A549 (cell line): ENCODE data around the gene CNTNAP2. TPM values are rescaled to one million over a fixed set of nuclear protein-coding genes. Genes with fewer than 3 reads are reported as not detected.

ENCODE experiments used
- ATAC-seq, 2 experiments: fragments of 200-7000 bp in 1 of 2; fragments of >200 bp in 1 of 2; cut with Nextera tagmentation in 1 of 2; cut with Tn5 transposase in 1 of 2; 3 replicates each; pipeline versions ENCODE4 v1.8.0 to v1.9.1; 2018 to 2020; ENCODE audit warnings: mild to moderate bottlenecking in 1 of 2, moderate library complexity in 1 of 2
- CTCF ChIA-PET: fragments of 300-600 bp; sonication (Branson Sonifier 250); formaldehyde crosslinking; extraction: SDS; loops from one replicate; lab custom pipeline; 2021; ENCODE audit warnings: antibody characterized with exemption, inconsistent platforms; lab: Yijun Ruan, JAX
- POLR2A ChIA-PET: fragments of 350-600 bp; formaldehyde crosslinking; extraction: SDS; loops from one replicate; lab custom pipeline; 2021; ENCODE audit warnings: antibody characterized with exemption, inconsistent platforms; lab: Yijun Ruan, JAX
- DNase-seq, 2 experiments: peaks; one replicate each; pipeline versions ENCODE4 v3.0.0 to v3.0.0-alpha.2; 2011 to 2016; ENCODE audit warnings: low read depth in 1 of 2, low spot score in 1 of 2
- FAIRE-seq: peaks from 2 replicates; lab custom pipeline; 2011; peaks lifted over from hg19 to GRCh38; lab: Jason Lieb, UNC
- H3K27ac ChIP-seq, 2 experiments: fragments of >200 bp; sonication (Bioruptor Twin); formaldehyde crosslinking; 3 replicates each; pipeline ENCODE4 v1.5.1; 2016 to 2017
- H3K4me1 ChIP-seq: fragments of >200 bp; sonication (Bioruptor Twin); formaldehyde crosslinking; 3 replicates; pipeline ENCODE4 v1.6.1; 2016
- H3K4me2 ChIP-seq: fragments of >200 bp; sonication (Bioruptor Twin); formaldehyde crosslinking; 3 replicates; pipeline ENCODE4 v1.6.1; 2016
- H3K4me3 ChIP-seq: fragments of >200 bp; sonication (Bioruptor Twin); formaldehyde crosslinking; 3 replicates; pipeline ENCODE4 v1.5.1; 2016
- H3K9me3 ChIP-seq: fragments of >200 bp; sonication (Bioruptor Twin); formaldehyde crosslinking; 3 replicates; pipeline ENCODE4 v1.6.1; 2016
- ATOH8 ChIP-seq: fragments of 250-450 bp; sonication (Bioruptor Pico); IDR thresholded peaks from 2 replicates; pipeline ENCODE4 v1.5.0; 2020; ENCODE audit warnings: low read depth, mild to moderate bottlenecking, moderate library complexity
- BCL3 ChIP-seq: fragments of >200 bp; sonication (Bioruptor Twin); formaldehyde crosslinking; IDR thresholded peaks from 3 replicates; pipeline ENCODE4 v1.6.1; 2016
- CHD2 ChIP-seq: fragments of 150-350 bp; IDR thresholded peaks from 2 replicates; pipeline ENCODE4 v1.6.1; 2014; ENCODE audit warnings: low read length; ENCODE audit not compliant: partially characterized antibody
- CTCF ChIP-seq: fragments of >200 bp; sonication (Bioruptor Twin); formaldehyde crosslinking; IDR thresholded peaks from 3 replicates; pipeline ENCODE4 v1.5.1; 2016
- E2F6 ChIP-seq: IDR thresholded peaks from 2 replicates; pipeline ENCODE4 v1.6.1; 2012; ENCODE audit warnings: low read depth, borderline replicate concordance
- FOSB ChIP-seq: fragments of 250-450 bp; sonication (Bioruptor Pico); IDR thresholded peaks from 2 replicates; pipeline ENCODE4 v1.5.0; 2020; ENCODE audit warnings: mild to moderate bottlenecking, moderate library complexity
- GATA3 ChIP-seq: IDR thresholded peaks from 2 replicates; pipeline ENCODE4 v1.6.1; 2012; ENCODE audit warnings: borderline replicate concordance
- HDAC2 ChIP-seq: fragments of 200-600 bp; sonication (generic); IDR thresholded peaks from 2 replicates; pipeline ENCODE4 v1.6.1; 2016
- HEYL ChIP-seq: fragments of 250-450 bp; sonication (Bioruptor Pico); IDR thresholded peaks from 2 replicates; pipeline ENCODE4 v1.8.0; 2021; ENCODE audit warnings: mild to moderate bottlenecking, moderate library complexity
- HMGXB4 ChIP-seq: fragments of 250-450 bp; sonication (Bioruptor Pico); IDR thresholded peaks from 2 replicates; pipeline ENCODE4 v1.5.0; 2021; ENCODE audit warnings: mild to moderate bottlenecking, moderate library complexity, borderline replicate concordance
- MAFK ChIP-seq: fragments of 450-650 bp; IDR thresholded peaks from 2 replicates; pipeline ENCODE4 v1.6.1; 2014; ENCODE audit not compliant: partially characterized antibody
- MAX ChIP-seq: IDR thresholded peaks from 2 replicates; pipeline ENCODE4 v1.6.1; 2012
- NR3C1 ChIP-seq: fragments of >200 bp; sonication (Bioruptor Twin); formaldehyde crosslinking; IDR thresholded peaks from 3 replicates; pipeline ENCODE4 v1.6.1; 2017
- RAD21 ChIP-seq, 2 experiments: fragments of >200 bp in 1 of 2; sonication (Bioruptor Twin) in 1 of 2; formaldehyde crosslinking in 1 of 2; IDR thresholded peaks in 1 of 2; conservative IDR thresholded peaks in 1 of 2; 2 replicates in 1 of 2; 3 replicates in 1 of 2; pipeline ENCODE4 v1.6.1; 2012 to 2018; ENCODE audit warnings: inconsistent platforms in 1 of 2
- RARB ChIP-seq: fragments of 250-450 bp; sonication (Bioruptor Pico); IDR thresholded peaks from 2 replicates; pipeline ENCODE4 v1.8.0; 2021; ENCODE audit warnings: mild to moderate bottlenecking, moderate library complexity
- SMC3 ChIP-seq: fragments of >200 bp; sonication (Bioruptor Twin); formaldehyde crosslinking; IDR thresholded peaks from 3 replicates; pipeline ENCODE4 v1.6.1; 2018; ENCODE audit warnings: inconsistent platforms
- SREBF2 ChIP-seq: fragments of 450-650 bp; IDR thresholded peaks from 2 replicates; pipeline ENCODE4 v1.6.1; 2014; ENCODE audit warnings: mild to moderate bottlenecking, moderate library complexity
- USF2 ChIP-seq: fragments of 450-650 bp; IDR thresholded peaks from 2 replicates; pipeline ENCODE4 v1.6.1; 2014; ENCODE audit warnings: antibody characterized with exemption
- WGBS: methylation state at CpG from one replicate; pipeline ENCODE4 v1.1.6; 2017; ENCODE audit errors: missing lambda C conversion rate; 5-methylcytosine and 5-hydroxymethylcytosine counted together
- polyA plus RNA-seq, 4 experiments: library from polyadenylated mRNA; depleted of rRNA in 3 of 4; stranded (reverse); fragments of >200 nt; fragmentation: RNase III in 1 of 4; extraction: RNeasy Plus Mini Kit Qiagen cat#74134 plus additional on column Dnase treatment in 1 of 4; gene quantifications; 2 replicates in 3 of 4; 3 replicates in 1 of 4; pipeline ENCODE4 v1.2.3, GENCODE V29; 2011 to 2017

The CNTNAP2 gene
- polyA plus RNA-seq, 2 of the 4 experiments (the other 2 are of a cell fraction) = 0.05 to 0.13 TPM

- no peak for DNase-seq
- H3K4me1 ChIP-seq = no peaks in the 10 kb centered on the region
- no peak overlapping the region for H3K27ac ChIP-seq
- H3K4me2 ChIP-seq = no peak overlapping the region
- no peaks in the 10 kb centered on the region; the same call in 2 of the 3 replicates for H3K9me3 ChIP-seq
- FAIRE-seq = no peak
- TF ChIP-seq E2F6 (no peak), RAD21 (conservative IDR thresholded peaks at IDR 0.05 in 1 of 2, IDR thresholded peaks at IDR 0.05 in 1 of 2) (no peak), CHD2 (no peak), SMC3 (no peak), MAX (no peak), MAFK (no peak), SREBF2 (no peak), HDAC2 (no peak), HEYL (CRISPR knock-in tag) (no peak), NR3C1 (no peak), USF2 (no peak), GATA3 (no peak), FOSB (CRISPR knock-in tag) (no peak), RARB (CRISPR knock-in tag) (no peak), ATOH8 (no peak), HMGXB4 (CRISPR knock-in tag) (no peak)
- no peak for ATAC-seq
- 25% methylated on average over 11 of the region's 11 CpGs for WGBS
- CTCF ChIA-PET = interaction anchor here (0.6 to 1.9 kb wide), 3 partner anchors 8 to 1131 kb away, joined by 3 to 5 read pairs (median 3); no protein-coding TSS in a partner anchor
- POLR2A ChIA-PET = no interaction called here
- H3K4me3 ChIP-seq = no peak overlapping the region
These were observed 2160.6 kb downstream of the CNTNAP2 start for GRCh38 chr7:148277042-148277660.

- no peak for TF ChIP-seq BCL3
- TF ChIP-seq CTCF = peak; percentile 42
- TF ChIP-seq RAD21 (conservative IDR thresholded peaks at IDR 0.05 in 1 of 2, IDR thresholded peaks at IDR 0.05 in 1 of 2) = peak; percentile 40 to 43; a peak in 4 of 5 replicates
- TF ChIP-seq, all 56 proteins: peak for 2
- FAIRE-seq (no peak), ATAC-seq (peak; percentile 85 to 91), DNase-seq (peak in 1 of 2 experiments; percentile 20)
- no peak overlapping the region for H3K4me3 ChIP-seq
- no peak overlapping the region for H3K27ac ChIP-seq
- H3K4me2 ChIP-seq = no peak overlapping the region
- 7% methylated on average over 2 of the region's 2 CpGs for WGBS
- ChIA-PET CTCF (interaction anchor here (0.9 to 1.4 kb wide), 3 partner anchors 9 to 161 kb away, joined by 3 to 5 read pairs (median 3); no protein-coding TSS in a partner anchor), POLR2A (no interaction called here)
- no peaks in the 10 kb centered on the region for H3K9me3 ChIP-seq
- H3K4me1 ChIP-seq = no peaks in the 10 kb centered on the region
These were observed 2169.5 kb downstream of the CNTNAP2 start for GRCh38 chr7:148286150-148286549.
